Measurements from ENCODE around the gene SLC9A7.

GRCh38 chrX:46710927-46711623, 47.8 kb downstream of the SLC9A7 start:
- TF ChIP-seq CTCF (IDR thresholded peaks at IDR 0.05) (no peak), POLR2AphosphoS5 (IDR thresholded peaks at IDR 0.05) (no peak), POLR2A (IDR thresholded peaks at IDR 0.05) (no peak)
